ENCODE data around the gene NDRG3. TPM values are rescaled to one million over a fixed set of nuclear protein-coding genes. Genes with fewer than 3 reads are reported as not detected.
"Not testable (repeated sequence)": the region's sequence is repeated elsewhere in the genome, so short reads cannot be mapped to it uniquely, and the experiment has no call there.

The NDRG3 gene
- total and polyA plus RNA-seq, 9 donors = 15.0 to 22.3 (median 16.8) TPM

- Histone ChIP-seq H3K4me3 (ENCODE audit: low read length) (no peak overlapping the region), H3K9me3 (replicated peaks; ENCODE audit: control insufficient read depth, low read depth, low read length) (no peaks in the 10 kb centered on the region), H3K36me3 (ENCODE audit: control insufficient read depth, insufficient read depth, low read length) (no peaks in the 10 kb centered on the region), H3K4me1 (ENCODE audit: control insufficient read depth, insufficient read depth, low read length) (no peaks in the 10 kb centered on the region), H3K27ac (ENCODE audit: low read length) (no peak overlapping the region), H3K27me3 (ENCODE audit: control insufficient read depth, insufficient read depth, low read length) (no peaks in the 10 kb centered on the region)
- no peak for DNase-seq
- WGBS (ENCODE audit: insufficient coverage) = no CpG with 5 or more reads among the region's 2 CpGs
Measured at GRCh38 chr20:36623444-36623843, 122.4 kb downstream of the NDRG3 start.

- H3K4me3 ChIP-seq (ENCODE audit: low read length) = no peak overlapping the region
- WGBS (ENCODE audit: insufficient coverage) = 87% methylated on average over 5 of the region's 5 CpGs
- DNase-seq = no peak
- H3K27me3 ChIP-seq (ENCODE audit: control insufficient read depth, insufficient read depth, low read length) = no peaks in the 10 kb centered on the region
- no peaks in the 10 kb centered on the region for H3K36me3 ChIP-seq (ENCODE audit: control insufficient read depth, insufficient read depth, low read length)
- H3K4me1 ChIP-seq (ENCODE audit: control insufficient read depth, insufficient read depth, low read length) = no peaks in the 10 kb centered on the region
- no peak overlapping the region for H3K27ac ChIP-seq (ENCODE audit: low read length)
- H3K9me3 ChIP-seq (replicated peaks; ENCODE audit: control insufficient read depth, low read depth, low read length) = no peaks in the 10 kb centered on the region
Measured at GRCh38 chr20:36620917-36621316, 125.0 kb downstream of the NDRG3 start.

DNA sequence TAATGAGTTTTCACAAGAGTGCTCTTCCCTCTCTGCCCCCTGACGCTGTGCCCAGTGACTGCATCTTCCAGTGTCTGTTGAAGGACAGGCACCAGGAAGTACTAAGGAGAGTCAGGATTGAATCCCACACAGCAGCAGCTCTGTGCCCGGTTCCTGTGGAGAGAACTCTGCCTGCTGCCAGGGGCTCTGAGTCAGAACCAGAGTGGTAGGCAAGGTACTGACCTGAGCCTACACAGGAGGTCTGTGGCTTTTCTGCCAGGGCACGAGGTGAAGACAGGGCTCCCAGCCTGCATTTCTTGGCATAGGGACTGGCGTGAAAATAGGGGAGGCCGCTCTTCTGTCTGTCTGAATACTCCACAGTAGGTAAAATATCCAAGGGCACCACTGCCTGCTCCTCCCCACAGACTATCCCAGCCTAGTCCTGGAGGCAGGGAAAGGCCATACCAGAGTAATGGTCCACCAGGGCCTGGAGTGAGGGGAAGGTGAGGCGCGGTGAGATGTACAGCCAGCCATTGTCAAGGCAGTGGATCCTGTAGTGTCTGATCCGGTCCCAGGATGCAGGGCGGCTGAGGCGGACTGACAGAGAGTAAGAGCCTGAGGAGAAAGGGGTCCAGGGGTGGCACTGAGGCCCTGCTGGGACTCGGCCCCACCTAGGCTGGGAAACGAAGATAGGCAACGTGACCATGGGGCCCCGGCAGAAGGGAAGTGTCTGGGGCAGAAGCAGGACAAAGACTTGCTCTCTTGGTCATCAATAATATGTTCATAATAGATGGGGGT is 130.9 kb downstream of the NDRG3 start:
- Histone ChIP-seq H3K36me3 (ENCODE audit: control insufficient read depth, insufficient read depth, low read length) (peaks cover 40% of the 10 kb centered on the region), H3K4me3 (ENCODE audit: low read length) (no peak overlapping the region), H3K27me3 (ENCODE audit: control insufficient read depth, insufficient read depth, low read length) (no peaks in the 10 kb centered on the region), H3K4me1 (ENCODE audit: control insufficient read depth, insufficient read depth, low read length) (no peaks in the 10 kb centered on the region), H3K9me3 (replicated peaks; ENCODE audit: control insufficient read depth, low read depth, low read length) (no peaks in the 10 kb centered on the region), H3K27ac (ENCODE audit: low read length) (no peak overlapping the region)
- 89% methylated on average over 8 of the region's 14 CpGs for WGBS (ENCODE audit: insufficient coverage)
- DNase-seq = no peak

DNA sequence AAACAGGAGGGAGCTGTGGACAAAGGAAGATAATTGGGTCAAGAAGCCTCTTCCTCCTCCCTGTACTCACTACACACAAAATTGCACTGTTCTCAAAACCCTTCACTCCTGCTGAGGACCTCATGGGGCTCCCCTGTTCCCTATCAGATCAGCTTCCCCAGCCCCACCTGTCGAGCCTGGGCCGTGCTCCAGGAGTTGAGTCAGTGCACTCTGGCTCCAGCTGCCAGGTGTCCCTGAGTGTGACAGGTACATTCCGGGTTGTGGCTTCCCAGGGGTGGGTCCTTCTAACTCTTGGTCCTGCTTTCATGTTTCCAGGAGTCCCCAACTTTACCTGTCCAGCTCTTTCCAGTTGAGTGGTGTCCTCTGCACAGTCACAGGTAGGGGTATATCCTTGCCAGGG is 131.9 kb downstream of the NDRG3 start:
- DNase-seq = no peak
- WGBS (ENCODE audit: insufficient coverage) = 67% methylated on average over 3 of the region's 3 CpGs
- Histone ChIP-seq H3K27ac (ENCODE audit: low read length) (no peak overlapping the region), H3K4me1 (ENCODE audit: control insufficient read depth, insufficient read depth, low read length) (no peaks in the 10 kb centered on the region), H3K36me3 (ENCODE audit: control insufficient read depth, insufficient read depth, low read length) (peaks cover 50% of the 10 kb centered on the region), H3K27me3 (ENCODE audit: control insufficient read depth, insufficient read depth, low read length) (no peaks in the 10 kb centered on the region), H3K9me3 (replicated peaks; ENCODE audit: control insufficient read depth, low read depth, low read length) (no peaks in the 10 kb centered on the region), H3K4me3 (ENCODE audit: low read length) (no peak overlapping the region)

DNA sequence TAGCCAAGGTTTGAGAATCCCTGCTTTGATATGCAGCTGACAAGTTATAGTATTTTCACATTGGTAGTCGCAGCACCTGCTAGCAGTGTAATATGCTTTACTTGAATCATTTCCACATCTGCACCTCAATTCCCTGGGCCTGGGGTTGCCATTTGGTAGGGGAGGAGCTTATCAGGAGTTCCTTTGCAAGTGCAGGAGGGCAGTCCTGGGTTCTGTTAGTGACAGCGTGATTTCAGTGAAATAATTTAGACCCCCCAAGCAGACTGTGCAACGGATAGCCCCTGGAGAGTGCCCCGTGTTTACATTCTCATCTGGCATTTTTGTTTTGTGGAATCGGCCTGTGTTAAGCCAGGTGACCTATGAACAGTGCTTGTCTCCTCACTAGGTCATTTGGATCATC is 134.3 kb downstream of the NDRG3 start:
- H3K27ac ChIP-seq (ENCODE audit: low read length) = no peak overlapping the region
- H3K36me3 ChIP-seq (ENCODE audit: control insufficient read depth, insufficient read depth, low read length) = peaks cover 66% of the 10 kb centered on the region
- no peak overlapping the region for H3K4me3 ChIP-seq (ENCODE audit: low read length)
- no peaks in the 10 kb centered on the region for H3K27me3 ChIP-seq (ENCODE audit: control insufficient read depth, insufficient read depth, low read length)
- H3K9me3 ChIP-seq (replicated peaks; ENCODE audit: control insufficient read depth, low read depth, low read length) = no peaks in the 10 kb centered on the region
- peaks cover 7% of the 10 kb centered on the region for H3K4me1 ChIP-seq (ENCODE audit: control insufficient read depth, insufficient read depth, low read length)
- no peak for DNase-seq
- 79% methylated on average over 3 of the region's 5 CpGs for WGBS (ENCODE audit: insufficient coverage)

GRCh38 chr20:36608388-36608728 is 137.5 kb downstream of the NDRG3 start:
- not testable (repeated sequence) for H3K4me3 ChIP-seq (ENCODE audit: low read length); H3K27me3 ChIP-seq (ENCODE audit: control insufficient read depth, insufficient read depth, low read length); H3K27ac ChIP-seq (ENCODE audit: low read length); DNase-seq; H3K9me3 ChIP-seq (replicated peaks; ENCODE audit: control insufficient read depth, low read depth, low read length)
- Histone ChIP-seq H3K4me1 (ENCODE audit: control insufficient read depth, insufficient read depth, low read length) (peaks cover 16% of the 10 kb centered on the region), H3K36me3 (ENCODE audit: control insufficient read depth, insufficient read depth, low read length) (peaks cover 51% of the 10 kb centered on the region)
- 85% methylated on average over 5 of the region's 6 CpGs for WGBS (ENCODE audit: insufficient coverage)

DNA sequence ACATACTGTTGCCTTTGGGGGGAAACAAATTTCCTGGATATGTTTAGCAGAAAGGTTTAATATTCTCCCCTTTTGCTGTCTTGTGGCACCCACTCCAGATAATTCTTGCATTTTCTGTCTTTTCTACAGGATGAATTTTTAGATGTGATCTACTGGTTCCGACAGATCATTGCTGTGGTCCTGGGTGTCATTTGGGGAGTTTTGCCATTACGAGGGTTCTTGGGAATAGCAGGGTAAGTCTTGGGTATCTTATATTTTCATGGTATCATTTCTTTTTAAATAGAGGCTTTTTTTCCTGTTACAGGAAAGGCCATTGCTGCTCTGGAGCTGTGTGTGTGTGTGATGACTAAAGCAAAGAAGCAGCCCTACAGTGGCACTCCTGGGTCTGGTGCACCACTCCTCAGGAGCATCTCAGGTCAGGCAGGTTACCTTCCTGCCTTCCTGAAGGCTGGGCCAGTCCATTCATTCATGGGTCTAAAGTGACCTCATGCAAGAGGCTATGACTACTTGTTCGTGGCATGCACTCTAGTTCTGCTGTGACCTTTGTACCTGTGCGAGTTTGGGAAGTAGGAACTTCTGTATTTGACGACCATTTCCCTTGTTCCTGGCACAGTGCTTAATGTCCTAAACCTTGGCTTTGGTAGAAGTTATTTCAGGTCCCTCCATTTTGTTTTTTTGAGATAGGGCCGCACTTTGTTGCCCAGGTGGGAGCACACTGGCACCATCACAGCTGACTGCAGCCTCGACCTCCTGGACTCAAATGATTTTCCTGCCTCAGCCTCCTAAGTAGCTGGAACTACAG is 138.1 kb downstream of the NDRG3 start:
- H3K27me3 ChIP-seq (ENCODE audit: control insufficient read depth, insufficient read depth, low read length) = no peaks in the 10 kb centered on the region
- no peaks in the 10 kb centered on the region for H3K9me3 ChIP-seq (replicated peaks; ENCODE audit: control insufficient read depth, low read depth, low read length)
- 94% methylated on average over 4 of the region's 7 CpGs for WGBS (ENCODE audit: insufficient coverage)
- no peak overlapping the region for H3K4me3 ChIP-seq (ENCODE audit: low read length)
- H3K27ac ChIP-seq (ENCODE audit: low read length) = no peak overlapping the region
- peaks cover 16% of the 10 kb centered on the region for H3K4me1 ChIP-seq (ENCODE audit: control insufficient read depth, insufficient read depth, low read length)
- DNase-seq = no peak
- peaks cover 47% of the 10 kb centered on the region for H3K36me3 ChIP-seq (ENCODE audit: control insufficient read depth, insufficient read depth, low read length)

- Histone ChIP-seq H3K4me3 (ENCODE audit: low read length) (peak overlapping the region; percentile 92), H3K27me3 (ENCODE audit: control insufficient read depth, insufficient read depth, low read length) (no peaks in the 10 kb centered on the region), H3K9me3 (replicated peaks; ENCODE audit: control insufficient read depth, low read depth, low read length) (no peaks in the 10 kb centered on the region), H3K27ac (ENCODE audit: low read length) (peak overlapping the region; percentile 69), H3K4me1 (ENCODE audit: control insufficient read depth, insufficient read depth, low read length) (peaks cover 16% of the 10 kb centered on the region), H3K36me3 (ENCODE audit: control insufficient read depth, insufficient read depth, low read length) (peaks cover 35% of the 10 kb centered on the region)
- DNase-seq = no peak
- 2% methylated on average over 26 of the region's 31 CpGs for WGBS (ENCODE audit: insufficient coverage)
Measured at GRCh38 chr20:36606158-36607066, 139.5 kb downstream of the NDRG3 start.

DNA sequence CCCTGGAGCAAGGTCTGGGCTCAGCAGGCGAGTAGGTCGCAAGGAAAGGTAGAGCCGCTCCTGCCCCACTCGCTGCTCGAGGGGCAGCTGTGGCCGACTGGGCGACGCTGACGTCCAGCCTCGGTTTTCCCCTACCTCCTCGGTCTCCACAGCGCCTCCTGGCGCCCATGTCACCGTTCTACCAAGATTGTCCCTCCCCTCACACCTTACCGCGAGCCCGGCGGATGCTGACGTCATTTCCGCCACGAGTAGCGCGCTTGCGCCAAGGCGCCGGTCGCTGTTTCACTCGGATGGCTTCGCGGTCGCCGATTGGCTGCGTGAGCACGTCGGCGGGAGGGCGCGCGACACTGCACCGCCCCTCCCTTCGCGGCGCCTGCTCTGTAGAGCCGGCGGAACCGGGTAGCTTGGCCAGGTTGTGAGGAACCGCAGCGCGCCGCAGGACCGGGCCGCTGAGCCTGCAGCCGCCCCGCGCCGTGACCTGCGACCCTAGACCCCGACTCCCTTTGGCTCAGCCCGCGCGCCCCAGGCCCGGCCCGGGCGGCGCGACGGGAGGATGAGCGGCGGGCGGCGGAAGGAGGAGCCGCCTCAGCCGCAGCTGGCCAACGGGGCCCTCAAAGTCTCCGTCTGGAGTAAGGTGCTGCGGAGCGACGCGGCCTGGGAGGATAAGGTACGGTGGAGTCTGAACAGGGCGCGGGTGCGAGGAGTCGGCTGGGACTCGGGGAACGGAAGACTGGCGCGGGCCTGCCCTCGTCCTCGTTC is 140.3 kb downstream of the NDRG3 start, which contains the start of gene RAB5IF:
Gene RAB5IF, plus strand, starts transcription at position 381 of the 759 bp plus-strand sequence. Its CDS starts 173 bp downstream, at position 554.
- Histone ChIP-seq H3K27me3 (ENCODE audit: control insufficient read depth, insufficient read depth, low read length) (no peaks in the 10 kb centered on the region), H3K36me3 (ENCODE audit: control insufficient read depth, insufficient read depth, low read length) (peaks cover 27% of the 10 kb centered on the region), H3K9me3 (replicated peaks; ENCODE audit: control insufficient read depth, low read depth, low read length) (no peaks in the 10 kb centered on the region), H3K27ac (ENCODE audit: low read length) (peak within 1 kb of the TSS; percentile 89), H3K4me3 (ENCODE audit: low read length) (peak within 1 kb of the TSS; percentile 92), H3K4me1 (ENCODE audit: control insufficient read depth, insufficient read depth, low read length) (peaks cover 16% of the 10 kb centered on the region)
- WGBS (ENCODE audit: insufficient coverage) = 0% methylated on average over 79 of the region's 90 CpGs
- peak; percentile 99 for DNase-seq

Data from muscle of leg (tissue), 11 donors.